Measurements from ENCODE around the gene SSBP2. TPM values are rescaled to one million over a fixed set of nuclear protein-coding genes. Genes with fewer than 3 reads are reported as not detected.
A peak's percentile ranks its signal among the peaks of the same experiment; 100 is the strongest.
"Not testable (repeated sequence)": the region's sequence is repeated elsewhere in the genome, so short reads cannot be mapped to it uniquely, and the experiment has no call there.

Gene SSBP2
- total RNA-seq, 2 donors from 2014 or later = 12.5 to 18.3 TPM

GRCh38 chr5:81429363-81429762 lies 321.5 kb downstream of the SSBP2 start:
- no peaks in the 10 kb centered on the region for H3K27me3 Mint-ChIP-seq
- no peak for ATAC-seq (replicated peaks)
- H3K36me3 Mint-ChIP-seq (ENCODE audit: low read depth) = no peaks in the 10 kb centered on the region
- H3K27ac Mint-ChIP-seq = peak overlapping the region; percentile 25
- H3K9me3 Mint-ChIP-seq = no peaks in the 10 kb centered on the region
- H3K4me3 Mint-ChIP-seq = no peak overlapping the region
- H3K4me1 Mint-ChIP-seq = no peaks in the 10 kb centered on the region

DNA sequence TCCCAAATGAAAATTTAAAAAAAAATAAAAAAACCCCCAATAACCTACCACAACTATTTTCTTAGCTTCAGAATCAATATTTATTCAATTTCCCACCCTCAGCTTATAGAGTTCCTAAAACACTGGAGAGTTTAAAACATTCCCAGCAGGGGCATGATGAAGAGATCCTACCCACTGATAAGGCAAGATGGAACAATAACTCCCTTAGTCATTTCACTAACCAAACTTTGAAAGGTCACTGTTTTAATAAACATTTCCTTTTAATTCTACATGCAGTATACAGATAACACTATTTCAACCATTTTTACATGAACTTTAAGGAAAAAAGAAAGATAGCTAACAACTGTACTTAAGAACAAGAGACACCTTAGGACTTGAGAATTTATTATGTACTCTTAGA lies 322.0 kb downstream of the SSBP2 start:
- Mint-ChIP-seq H3K9me3 (no peaks in the 10 kb centered on the region), H3K36me3 (ENCODE audit: low read depth) (no peaks in the 10 kb centered on the region), H3K4me3 (no peak overlapping the region), H3K4me1 (no peaks in the 10 kb centered on the region), H3K27ac (peak overlapping the region; percentile 25), H3K27me3 (no peaks in the 10 kb centered on the region)
- ATAC-seq (replicated peaks) = no peak

- Mint-ChIP-seq H3K36me3 (ENCODE audit: low read depth) (no peaks in the 10 kb centered on the region), H3K27ac (peak overlapping the region; percentile 25), H3K4me3 (no peak overlapping the region), H3K4me1 (no peaks in the 10 kb centered on the region), H3K9me3 (no peaks in the 10 kb centered on the region), H3K27me3 (no peaks in the 10 kb centered on the region)
- no peak for ATAC-seq (replicated peaks)
These were observed 322.5 kb downstream of the SSBP2 start for GRCh38 chr5:81428446-81428845.

GRCh38 chr5:81427566-81427965 lies 323.3 kb downstream of the SSBP2 start:
- ATAC-seq (replicated peaks) = no peak
- Mint-ChIP-seq H3K9me3 (no peaks in the 10 kb centered on the region), H3K4me1 (no peaks in the 10 kb centered on the region), H3K36me3 (ENCODE audit: low read depth) (no peaks in the 10 kb centered on the region), H3K27ac (no peak overlapping the region), H3K4me3 (no peak overlapping the region), H3K27me3 (no peaks in the 10 kb centered on the region)

DNA sequence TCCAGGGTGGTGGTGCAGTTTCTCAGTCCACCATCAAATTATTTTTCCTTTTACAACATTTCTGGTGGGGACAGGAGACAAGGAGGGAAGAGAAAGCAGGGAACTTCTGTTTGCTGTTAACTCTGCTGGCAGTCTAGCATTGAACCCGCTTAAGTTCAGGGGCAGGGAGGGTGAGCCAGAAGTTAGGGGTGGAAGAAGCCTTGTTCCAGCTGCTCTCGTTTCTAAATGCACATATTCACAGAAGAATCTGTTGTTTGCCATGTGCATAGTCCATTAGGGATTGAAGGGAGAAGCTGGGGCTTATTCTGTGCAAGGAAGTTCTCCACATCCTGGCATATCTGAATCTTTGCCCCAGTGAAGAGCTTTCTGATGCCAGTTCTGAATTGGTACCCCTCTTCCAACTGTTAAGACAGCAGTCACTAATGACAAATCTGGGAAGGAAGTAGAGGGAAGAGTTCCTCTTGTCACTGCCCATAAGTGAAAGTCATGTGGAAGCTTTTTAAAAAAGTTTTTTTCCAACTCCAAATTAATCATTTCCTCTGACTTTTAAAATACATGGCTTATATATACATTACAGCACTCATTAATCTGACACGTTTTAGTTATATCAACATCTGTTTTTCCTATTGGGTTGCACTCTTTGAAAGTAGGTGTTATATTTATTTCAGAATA lies 324.4 kb downstream of the SSBP2 start:
- no peak for ATAC-seq (replicated peaks)
- H3K27ac Mint-ChIP-seq = peak overlapping the region; percentile 34
- H3K4me1 Mint-ChIP-seq = no peaks in the 10 kb centered on the region
- no peaks in the 10 kb centered on the region for H3K27me3 Mint-ChIP-seq
- no peak overlapping the region for H3K4me3 Mint-ChIP-seq
- no peaks in the 10 kb centered on the region for H3K36me3 Mint-ChIP-seq (ENCODE audit: low read depth)
- H3K9me3 Mint-ChIP-seq = no peaks in the 10 kb centered on the region

GRCh38 chr5:81425569-81425968 lies 325.3 kb downstream of the SSBP2 start:
- H3K27me3 Mint-ChIP-seq = no peaks in the 10 kb centered on the region
- H3K36me3 Mint-ChIP-seq (ENCODE audit: low read depth) = no peaks in the 10 kb centered on the region
- peak overlapping the region; percentile 34 for H3K27ac Mint-ChIP-seq

GRCh38 chr5:81424728-81425127 lies 326.2 kb downstream of the SSBP2 start:
- Mint-ChIP-seq H3K9me3 (no peaks in the 10 kb centered on the region), H3K36me3 (ENCODE audit: low read depth) (no peaks in the 10 kb centered on the region), H3K27ac (no peak overlapping the region), H3K4me1 (peaks cover 7% of the 10 kb centered on the region), H3K27me3 (no peaks in the 10 kb centered on the region), H3K4me3 (no peak overlapping the region)
- no peak for ATAC-seq (replicated peaks)

More at GRCh38 chr5:81425569-81425968, 325.3 kb downstream of the SSBP2 start:
- Mint-ChIP-seq H3K4me1 (peaks cover under 1% of the 10 kb centered on the region), H3K4me3 (no peak overlapping the region), H3K9me3 (no peaks in the 10 kb centered on the region)
- peak; percentile 50 for ATAC-seq (replicated peaks)

DNA sequence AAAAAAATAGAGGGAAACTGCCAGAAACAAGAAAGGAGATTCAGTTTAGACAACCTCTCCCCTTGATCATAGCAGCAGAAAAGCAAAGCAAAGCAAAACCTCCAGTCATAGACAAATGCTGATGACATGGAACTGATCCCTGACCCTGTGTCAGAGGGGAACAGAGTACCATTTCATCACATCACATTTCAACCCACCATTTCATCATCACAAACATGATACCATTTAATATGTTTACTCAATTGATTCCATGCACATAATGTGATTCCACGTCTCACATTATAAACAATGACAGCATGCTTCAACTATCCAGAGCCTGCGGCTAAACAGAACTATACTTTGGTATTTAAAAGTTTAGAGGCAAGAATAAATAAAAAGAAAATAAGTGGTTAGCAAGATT lies 328.2 kb downstream of the SSBP2 start:
- Mint-ChIP-seq H3K4me1 (peaks cover 7% of the 10 kb centered on the region), H3K27ac (no peak overlapping the region), H3K36me3 (ENCODE audit: low read depth) (peaks cover 4% of the 10 kb centered on the region)

GRCh38 chr5:81420039-81420667 lies 330.7 kb downstream of the SSBP2 start:
- H3K27me3 Mint-ChIP-seq = no peaks in the 10 kb centered on the region
- no peaks in the 10 kb centered on the region for H3K9me3 Mint-ChIP-seq
- peak overlapping the region; percentile 56 for H3K27ac Mint-ChIP-seq
- peaks cover 20% of the 10 kb centered on the region for H3K36me3 Mint-ChIP-seq (ENCODE audit: low read depth)
- H3K4me3 Mint-ChIP-seq = peak overlapping the region; percentile 54
- H3K4me1 Mint-ChIP-seq = peaks cover 7% of the 10 kb centered on the region
- ATAC-seq (replicated peaks) = peak; percentile 100

More for the DNA sequence above, 328.2 kb downstream of the SSBP2 start:
- no peak for ATAC-seq (replicated peaks)
- H3K4me3 Mint-ChIP-seq = no peak overlapping the region
- H3K9me3 Mint-ChIP-seq = no peaks in the 10 kb centered on the region
- H3K27me3 Mint-ChIP-seq = no peaks in the 10 kb centered on the region

- Mint-ChIP-seq H3K4me1 (peaks cover 7% of the 10 kb centered on the region), H3K9me3 (no peaks in the 10 kb centered on the region), H3K36me3 (ENCODE audit: low read depth) (peaks cover 20% of the 10 kb centered on the region), H3K27ac (no peak overlapping the region), H3K27me3 (no peaks in the 10 kb centered on the region), H3K4me3 (no peak overlapping the region)
- ATAC-seq (replicated peaks) = no peak
These were observed 332.3 kb downstream of the SSBP2 start for GRCh38 chr5:81418606-81419005.

DNA sequence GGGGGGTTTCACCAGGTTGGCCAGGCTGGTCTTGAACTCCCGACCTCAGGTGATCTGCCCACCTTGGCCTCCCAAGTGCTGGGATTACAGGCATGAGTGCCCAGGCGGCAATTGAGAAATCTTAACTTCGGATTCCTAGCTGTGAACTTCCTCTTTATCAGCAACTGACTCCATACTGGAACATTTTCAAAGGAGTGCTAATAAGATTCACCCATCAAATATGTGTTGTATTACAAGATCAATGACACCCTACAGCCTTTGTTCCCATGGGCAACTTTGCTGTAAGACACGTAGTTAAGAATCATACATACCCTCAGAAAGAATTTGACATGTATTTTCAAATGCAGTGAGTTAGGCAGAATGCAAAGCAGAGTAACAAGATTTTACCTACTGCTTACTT lies 333.8 kb downstream of the SSBP2 start:
- Mint-ChIP-seq H3K4me1 (peaks cover 7% of the 10 kb centered on the region), H3K27ac (no peak overlapping the region)
- ATAC-seq (replicated peaks) = no peak

DNA sequence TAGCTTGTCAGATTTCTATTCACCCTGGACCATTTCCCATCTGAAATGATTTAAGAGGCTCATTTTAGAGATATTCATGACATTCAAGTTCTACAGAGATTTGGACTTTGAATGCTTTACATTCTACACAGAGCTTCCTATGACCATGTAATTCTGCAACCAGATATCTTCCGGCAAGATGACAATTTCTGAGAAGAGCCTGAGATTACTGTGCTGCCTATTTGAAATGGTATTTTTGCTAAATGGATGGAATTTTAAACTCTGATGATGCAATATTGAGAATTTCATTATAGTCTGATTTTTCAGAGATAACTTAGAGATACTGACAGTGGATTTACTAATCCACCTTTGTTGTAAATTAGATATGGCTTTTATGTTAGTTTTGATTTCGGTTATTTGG lies 341.0 kb downstream of the SSBP2 start:
- Mint-ChIP-seq H3K4me1 (no peaks in the 10 kb centered on the region), H3K27me3 (no peaks in the 10 kb centered on the region), H3K9me3 (no peaks in the 10 kb centered on the region), H3K4me3 (no peak overlapping the region), H3K27ac (no peak overlapping the region), H3K36me3 (ENCODE audit: low read depth) (peaks cover 4% of the 10 kb centered on the region)
- peak; percentile 31 for ATAC-seq (replicated peaks)

More for the DNA sequence above, 333.8 kb downstream of the SSBP2 start:
- peaks cover 20% of the 10 kb centered on the region for H3K36me3 Mint-ChIP-seq (ENCODE audit: low read depth)
- H3K4me3 Mint-ChIP-seq = no peak overlapping the region
- no peaks in the 10 kb centered on the region for H3K27me3 Mint-ChIP-seq
- H3K9me3 Mint-ChIP-seq = no peaks in the 10 kb centered on the region

- no peaks in the 10 kb centered on the region for H3K9me3 Mint-ChIP-seq
- no peak overlapping the region for H3K4me3 Mint-ChIP-seq
- H3K27ac Mint-ChIP-seq = no peak overlapping the region
- no peak for ATAC-seq (replicated peaks)
- H3K27me3 Mint-ChIP-seq = no peaks in the 10 kb centered on the region
- peaks cover 4% of the 10 kb centered on the region for H3K36me3 Mint-ChIP-seq (ENCODE audit: low read depth)
- H3K4me1 Mint-ChIP-seq = no peaks in the 10 kb centered on the region
These were observed 341.5 kb downstream of the SSBP2 start for GRCh38 chr5:81409361-81409760.

GRCh38 chr5:81408496-81408895 lies 342.4 kb downstream of the SSBP2 start:
- ATAC-seq (replicated peaks) = no peak
- H3K27me3 Mint-ChIP-seq = no peaks in the 10 kb centered on the region
- H3K27ac Mint-ChIP-seq = no peak overlapping the region
- H3K4me1 Mint-ChIP-seq = no peaks in the 10 kb centered on the region
- peaks cover 4% of the 10 kb centered on the region for H3K36me3 Mint-ChIP-seq (ENCODE audit: low read depth)
- no peak overlapping the region for H3K4me3 Mint-ChIP-seq
- H3K9me3 Mint-ChIP-seq = no peaks in the 10 kb centered on the region

- H3K9me3 Mint-ChIP-seq; H3K27me3 Mint-ChIP-seq; ATAC-seq (replicated peaks); H3K4me1 Mint-ChIP-seq; H3K36me3 Mint-ChIP-seq (ENCODE audit: low read depth); H3K27ac Mint-ChIP-seq; H3K4me3 Mint-ChIP-seq: not testable (repeated sequence)
These were observed 343.1 kb downstream of the SSBP2 start for GRCh38 chr5:81407811-81408210.

All from activated T-helper 17 cell treated with anti-CD3 and anti-CD28 coated beads, Interleukin-2, amount 50 U/mL, for 72 hours (primary cell).